ENCODE data around the gene DENND5A. TPM values are rescaled to one million over a fixed set of nuclear protein-coding genes. Genes with fewer than 3 reads are reported as not detected.
"Not testable (repeated sequence)": the region's sequence is repeated elsewhere in the genome, so short reads cannot be mapped to it uniquely, and the experiment has no call there.

Gene DENND5A
- total RNA-seq, 4 donors from 2014 or later: 30.4 to 52.9 (median 36.4) TPM

DNA sequence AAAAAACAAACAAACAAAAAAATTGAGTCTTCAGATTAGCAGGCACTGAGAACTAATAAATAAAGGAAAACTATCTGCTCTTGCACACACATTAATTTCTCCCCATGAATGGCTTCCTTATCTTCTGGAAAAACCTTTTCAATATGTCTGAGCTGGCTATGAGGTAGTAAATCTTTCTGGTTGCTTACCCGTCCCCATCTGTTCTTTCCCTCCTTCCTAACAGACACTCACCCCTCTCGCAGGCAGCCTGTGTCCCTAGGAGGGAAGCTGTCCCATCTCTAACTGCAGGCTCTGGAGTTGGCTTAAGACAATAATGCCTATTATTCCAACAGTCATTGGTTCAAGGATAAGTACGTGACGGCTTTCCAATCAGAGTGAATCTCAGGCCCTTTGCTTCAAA, 165.5 kb downstream of the DENND5A start:
- no peak for DNase-seq (ENCODE audit: low spot score in 2 of 2)
- Histone ChIP-seq H3K27me3 (no peaks in the 10 kb centered on the region), H3K36me3 (no peaks in the 10 kb centered on the region), H3K4me1 (no peaks in the 10 kb centered on the region), H3K9me3 (no peaks in the 10 kb centered on the region), H3K27ac (no peak overlapping the region), H3K4me3 (no peak overlapping the region)
- TF ChIP-seq POLR2A (IDR thresholded peaks at IDR 0.05) (no peak), CTCF (IDR thresholded peaks at IDR 0.05) (no peak), EP300 (IDR thresholded peaks at IDR 0.05) (no peak), POLR2AphosphoS5 (IDR thresholded peaks at IDR 0.05) (no peak)
- 86% methylated on average over 4 of the region's 4 CpGs for WGBS

DNA sequence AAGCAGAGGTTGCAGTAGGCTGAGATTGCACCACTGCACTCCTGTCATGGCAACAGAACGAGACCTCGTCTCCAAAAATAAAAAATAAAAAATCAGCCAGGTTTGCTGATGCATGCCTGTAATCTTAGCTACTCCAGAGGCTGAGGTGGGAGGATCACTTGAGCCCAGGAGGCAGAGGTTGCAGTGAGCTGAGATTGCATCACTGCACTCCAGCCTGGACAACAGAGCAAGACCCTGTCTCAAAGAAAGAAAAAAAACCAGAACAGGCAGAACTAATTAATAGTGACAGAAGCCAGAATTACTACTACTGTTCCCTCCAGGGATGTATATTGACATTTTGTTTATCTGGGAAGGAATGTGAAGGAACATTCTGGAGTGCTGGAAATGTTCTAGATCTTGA, 166.7 kb downstream of the DENND5A start:
- H3K9me3 ChIP-seq; H3K4me1 ChIP-seq; H3K36me3 ChIP-seq; DNase-seq (ENCODE audit: low spot score in 2 of 2); H3K4me3 ChIP-seq; H3K27me3 ChIP-seq; H3K27ac ChIP-seq: not testable (repeated sequence)
- WGBS: 89% methylated on average over 2 of the region's 2 CpGs

GRCh38 chr11:9097186-9097943, 167.8 kb downstream of the DENND5A start:
- WGBS: 90% methylated on average over 23 of the region's 23 CpGs
- H3K27ac ChIP-seq; DNase-seq (ENCODE audit: low spot score in 2 of 2): not testable (repeated sequence)

GRCh38 chr11:9096427-9096826, 168.7 kb downstream of the DENND5A start:
- no peak overlapping the region for H3K4me3 ChIP-seq
- peaks cover 5% of the 10 kb centered on the region for H3K4me1 ChIP-seq
- no peak for DNase-seq (ENCODE audit: low spot score in 2 of 2)
- H3K27me3 ChIP-seq: peaks cover 8% of the 10 kb centered on the region
- H3K27ac ChIP-seq: no peak overlapping the region
- WGBS: 95% methylated on average over 5 of the region's 5 CpGs
- TF ChIP-seq EP300 (IDR thresholded peaks at IDR 0.05) (no peak), POLR2AphosphoS5 (IDR thresholded peaks at IDR 0.05) (no peak), POLR2A (IDR thresholded peaks at IDR 0.05) (no peak), CTCF (IDR thresholded peaks at IDR 0.05) (no peak)
- no peaks in the 10 kb centered on the region for H3K9me3 ChIP-seq
- H3K36me3 ChIP-seq: no peaks in the 10 kb centered on the region

More at GRCh38 chr11:9097186-9097943, 167.8 kb downstream of the DENND5A start:
- H3K4me3 ChIP-seq, H3K36me3 ChIP-seq, H3K9me3 ChIP-seq, H3K27me3 ChIP-seq, H3K4me1 ChIP-seq: not testable (repeated sequence)

GRCh38 chr11:9095421-9095820, 169.7 kb downstream of the DENND5A start:
- Histone ChIP-seq H3K27me3 (peaks cover 16% of the 10 kb centered on the region), H3K27ac (no peak overlapping the region), H3K9me3 (no peaks in the 10 kb centered on the region), H3K4me3 (no peak overlapping the region), H3K36me3 (no peaks in the 10 kb centered on the region), H3K4me1 (peaks cover 14% of the 10 kb centered on the region)
- DNase-seq (ENCODE audit: low spot score in 2 of 2): no peak
- 93% methylated on average over 3 of the region's 12 CpGs for WGBS
- no peak for TF ChIP-seq EP300 (IDR thresholded peaks at IDR 0.05)
- no peak for TF ChIP-seq POLR2A (IDR thresholded peaks at IDR 0.05)

DNA sequence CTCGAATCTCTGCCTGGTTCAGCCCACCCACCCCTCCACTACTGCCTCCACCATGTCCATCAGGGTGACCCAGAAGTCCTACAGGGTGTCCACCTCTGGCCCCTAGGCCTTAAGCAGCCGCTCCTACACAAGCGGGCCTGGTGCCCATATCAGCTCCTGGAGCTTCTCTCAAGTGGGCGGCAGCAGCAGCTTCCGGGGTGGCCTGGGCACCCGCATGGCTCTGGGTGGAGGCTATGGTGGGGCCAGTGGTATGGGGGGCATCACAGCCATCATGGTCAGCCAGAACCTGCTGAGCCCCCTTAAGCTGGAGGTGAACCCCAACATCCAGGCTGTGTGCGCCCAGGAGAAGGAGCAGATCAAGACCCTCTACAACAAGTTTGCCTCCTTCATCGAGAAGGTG, 170.7 kb downstream of the DENND5A start:
- Histone ChIP-seq H3K4me3 (no peak overlapping the region), H3K27me3 (peaks cover 16% of the 10 kb centered on the region), H3K9me3 (no peaks in the 10 kb centered on the region), H3K4me1 (peaks cover 14% of the 10 kb centered on the region), H3K36me3 (no peaks in the 10 kb centered on the region), H3K27ac (no peak overlapping the region)
- no peak for TF ChIP-seq CTCF (IDR thresholded peaks at IDR 0.05)
- TF ChIP-seq POLR2A (IDR thresholded peaks at IDR 0.05): no peak
- TF ChIP-seq EP300 (IDR thresholded peaks at IDR 0.05): no peak
- TF ChIP-seq POLR2AphosphoS5 (IDR thresholded peaks at IDR 0.05): no peak
- 98% methylated on average over 6 of the region's 8 CpGs for WGBS
- DNase-seq (ENCODE audit: low spot score in 2 of 2): no peak

All from suprapubic skin (tissue), 4 donors.